GM12801 (cell line): Measurements from ENCODE around the gene PRRC2B.

ENCODE experiments used
- TF ChIP-seq, protein P1 (sequence below): IDR thresholded peaks from one replicate; pipeline ENCODE4 v1.5.1; 2011; ENCODE audit warnings: control low read depth; ENCODE audit not compliant: insufficient read length; ENCODE audit errors: extremely low read depth

PRRC2B gene

DNA sequence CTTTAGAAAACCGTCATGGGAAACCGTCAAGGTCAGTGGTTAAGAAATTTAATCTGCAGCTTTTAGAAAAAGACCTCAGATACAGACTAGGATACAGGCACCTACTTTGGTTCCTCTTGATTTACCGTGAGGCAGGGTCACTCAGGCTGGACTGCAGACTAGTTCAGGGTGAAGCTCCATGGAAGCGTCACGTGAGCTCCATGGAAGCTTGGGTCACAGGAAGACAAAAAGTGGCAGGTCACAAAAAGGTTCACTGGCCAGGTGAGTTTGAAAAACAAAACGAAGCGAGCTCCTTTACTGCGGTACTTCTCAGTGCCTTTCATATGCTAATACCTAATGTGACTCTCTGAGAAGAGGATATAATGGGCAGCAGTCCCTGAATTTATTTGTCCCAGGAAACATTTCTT is 43.0 kb downstream of the PRRC2B start:
- TF ChIP-seq, protein P1, sequence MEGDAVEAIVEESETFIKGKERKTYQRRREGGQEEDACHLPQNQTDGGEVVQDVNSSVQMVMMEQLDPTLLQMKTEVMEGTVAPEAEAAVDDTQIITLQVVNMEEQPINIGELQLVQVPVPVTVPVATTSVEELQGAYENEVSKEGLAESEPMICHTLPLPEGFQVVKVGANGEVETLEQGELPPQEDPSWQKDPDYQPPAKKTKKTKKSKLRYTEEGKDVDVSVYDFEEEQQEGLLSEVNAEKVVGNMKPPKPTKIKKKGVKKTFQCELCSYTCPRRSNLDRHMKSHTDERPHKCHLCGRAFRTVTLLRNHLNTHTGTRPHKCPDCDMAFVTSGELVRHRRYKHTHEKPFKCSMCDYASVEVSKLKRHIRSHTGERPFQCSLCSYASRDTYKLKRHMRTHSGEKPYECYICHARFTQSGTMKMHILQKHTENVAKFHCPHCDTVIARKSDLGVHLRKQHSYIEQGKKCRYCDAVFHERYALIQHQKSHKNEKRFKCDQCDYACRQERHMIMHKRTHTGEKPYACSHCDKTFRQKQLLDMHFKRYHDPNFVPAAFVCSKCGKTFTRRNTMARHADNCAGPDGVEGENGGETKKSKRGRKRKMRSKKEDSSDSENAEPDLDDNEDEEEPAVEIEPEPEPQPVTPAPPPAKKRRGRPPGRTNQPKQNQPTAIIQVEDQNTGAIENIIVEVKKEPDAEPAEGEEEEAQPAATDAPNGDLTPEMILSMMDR = no peak

DNA sequence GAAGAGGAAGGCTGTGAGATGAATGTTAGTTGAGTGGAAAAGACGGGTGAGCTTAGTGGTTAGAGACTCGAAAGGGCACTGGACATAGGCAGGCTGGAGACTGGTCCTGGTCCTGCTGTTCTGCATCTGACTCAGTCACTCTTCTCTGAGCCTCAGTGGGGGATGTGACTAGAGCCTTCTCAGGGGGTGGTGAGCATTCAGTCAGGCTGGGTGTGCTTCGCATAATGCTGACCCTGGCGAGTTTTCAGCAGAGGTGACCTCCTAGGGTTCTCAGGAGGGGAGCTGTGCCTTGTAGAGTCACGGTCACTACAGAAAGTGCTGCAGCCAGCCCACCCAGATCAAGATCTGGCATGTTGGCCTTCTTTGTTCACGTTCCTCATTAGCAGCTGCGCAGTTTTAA is 44.3 kb downstream of the PRRC2B start:
- TF ChIP-seq, protein P1 = no peak

DNA sequence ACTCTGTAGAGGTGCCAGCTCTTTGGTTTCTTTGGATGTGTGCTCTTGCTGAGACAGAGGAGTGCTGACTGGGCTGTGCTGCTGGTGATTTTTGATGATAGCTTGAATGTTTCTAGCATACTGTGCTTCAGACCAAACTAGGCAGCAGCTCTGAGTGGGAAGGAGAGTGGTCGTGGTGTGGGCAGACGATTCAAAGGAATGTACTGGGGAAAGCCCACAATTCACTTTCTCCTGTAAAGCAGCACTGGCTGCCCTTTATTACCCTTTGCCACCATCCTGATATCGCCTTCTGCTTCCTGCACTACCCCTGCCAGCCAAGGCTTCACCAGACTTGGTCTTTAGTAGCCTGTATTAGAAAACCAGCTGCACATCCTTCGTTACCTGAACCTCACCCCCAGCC is 45.3 kb downstream of the PRRC2B start:
- TF ChIP-seq, protein P1 = no peak

DNA sequence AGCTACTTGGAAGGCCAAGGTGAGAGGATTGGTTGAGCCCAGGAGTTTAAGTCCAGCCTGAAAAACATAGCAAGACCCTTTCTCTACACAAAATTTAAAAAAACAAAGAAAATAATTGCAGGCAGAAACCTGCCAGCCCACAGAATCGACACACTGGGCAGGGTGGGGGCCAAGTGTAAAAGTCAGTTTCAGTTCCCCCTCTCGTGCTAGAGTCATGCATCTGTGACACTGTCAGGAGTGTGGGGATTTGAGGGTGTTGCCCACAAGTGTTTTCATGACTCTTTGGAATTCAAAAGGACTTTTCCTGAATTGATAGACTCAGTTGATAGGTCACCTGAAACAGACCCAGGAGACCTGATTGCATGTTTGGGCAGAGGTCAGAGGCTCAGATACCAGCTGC is 47.6 kb downstream of the PRRC2B start:
- TF ChIP-seq, protein P1 = no peak

DNA sequence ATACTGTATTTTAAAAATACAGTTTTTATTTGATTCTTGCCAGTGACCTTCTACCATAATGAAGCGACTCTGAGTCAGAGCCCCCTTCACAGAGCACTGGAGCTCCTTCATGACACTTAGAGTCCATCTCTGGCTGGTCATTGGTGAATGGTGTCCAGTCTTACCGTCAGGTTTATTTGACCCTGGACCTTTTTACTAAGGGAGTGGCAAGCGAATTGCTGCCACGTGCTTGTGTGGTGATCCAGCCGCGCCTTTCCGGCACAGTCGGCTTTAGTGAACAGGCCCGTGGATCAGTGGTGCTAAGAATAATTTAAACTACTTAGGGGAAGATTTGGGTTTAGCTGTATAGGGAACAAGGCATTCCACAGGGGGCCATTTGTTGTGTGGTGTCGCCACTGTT is 48.5 kb downstream of the PRRC2B start:
- TF ChIP-seq, protein P1 = no peak

DNA sequence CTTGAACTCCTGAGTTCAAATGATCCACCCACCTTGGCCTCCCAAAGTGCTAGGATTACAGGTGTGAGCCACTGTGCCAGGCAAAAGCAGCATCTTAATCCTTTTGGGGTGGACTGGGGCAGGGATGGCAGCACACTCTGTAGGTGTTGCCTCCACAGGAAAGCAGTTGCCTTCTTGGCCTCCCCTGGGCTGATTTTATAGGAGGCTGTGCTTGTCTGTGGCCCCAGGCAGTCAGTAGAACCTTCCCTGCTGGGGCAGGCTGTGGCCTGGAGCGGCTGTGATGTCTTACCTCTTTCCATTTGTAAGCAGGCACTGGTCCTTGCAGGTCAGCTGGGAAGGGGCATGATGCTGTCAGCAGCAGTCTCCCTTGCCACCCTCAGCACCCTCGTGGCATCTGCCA is 49.8 kb downstream of the PRRC2B start:
- TF ChIP-seq, protein P1 = no peak

DNA sequence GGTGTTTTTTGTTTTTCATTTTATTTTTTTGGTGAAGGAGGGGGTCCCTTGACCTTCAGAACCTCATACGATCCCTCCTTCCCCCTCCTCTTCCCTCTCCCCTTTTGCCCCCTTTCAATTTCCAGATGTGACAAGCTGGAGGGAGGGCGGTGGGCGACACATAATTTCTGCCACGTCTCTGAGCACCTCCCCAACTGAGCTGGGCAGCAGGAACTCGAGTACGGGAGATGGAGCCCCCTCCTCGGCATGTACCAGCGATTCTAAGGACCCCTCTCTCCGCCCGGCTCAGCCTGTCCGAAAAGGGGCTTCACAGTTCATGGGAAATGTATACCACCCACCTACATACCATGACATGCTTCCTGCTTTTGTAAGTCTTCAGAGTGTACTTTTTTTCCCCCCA is 52.4 kb downstream of the PRRC2B start:
- TF ChIP-seq, protein P1 = no peak

DNA sequence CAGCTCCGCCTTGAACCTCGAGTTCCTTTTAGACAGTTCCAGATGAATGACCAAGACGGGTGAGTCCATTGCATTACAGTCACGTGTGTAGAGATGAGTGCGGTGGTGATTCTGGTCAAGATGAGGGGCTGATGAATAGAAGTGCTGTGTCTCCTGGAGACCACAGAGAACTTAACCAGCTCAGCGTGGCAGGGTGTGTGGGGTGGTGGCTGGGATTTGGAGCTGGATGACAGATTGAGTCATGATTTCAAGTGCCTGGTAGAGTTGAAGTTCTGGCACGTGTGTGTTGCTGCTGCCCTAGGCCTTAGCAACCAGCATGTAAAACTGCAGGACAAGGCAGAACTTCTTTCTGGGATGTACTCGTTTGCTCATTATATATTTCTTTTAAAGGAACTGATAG is 53.3 kb downstream of the PRRC2B start:
- TF ChIP-seq, protein P1 = no peak
